ENCODE measurements around the gene TSPAN5. TPM values are rescaled to one million over a fixed set of nuclear protein-coding genes. Genes with fewer than 3 reads are reported as not detected.

The TSPAN5 gene
- total RNA-seq, 6 experiments from 2014 or later: 59.6 to 75.4 (median 67.6) TPM

GRCh38 chr4:98493296-98493695 lies 165.1 kb downstream of the TSPAN5 start:
- peaks cover 50% of the 10 kb centered on the region for H3K36me3 Mint-ChIP-seq (ENCODE audit: low read depth)
- H3K4me3 Mint-ChIP-seq: no peak overlapping the region
- H3K9me3 Mint-ChIP-seq: no peaks in the 10 kb centered on the region
- H3K27ac Mint-ChIP-seq: no peak overlapping the region; the same call in 1 of the 2 replicates
- no peak for DNase-seq
- no peaks in the 10 kb centered on the region; the same call in 1 of the 2 replicates for H3K27me3 Mint-ChIP-seq (ENCODE audit: insufficient read depth)
- TF ChIP-seq CTCF (IDR thresholded peaks at IDR 0.05): no peak
- H3K4me1 Mint-ChIP-seq (ENCODE audit: low read depth): peaks cover 52% of the 10 kb centered on the region

GRCh38 chr4:98491899-98492559 lies 166.4 kb downstream of the TSPAN5 start:
- no peaks in the 10 kb centered on the region for H3K9me3 Mint-ChIP-seq
- TF ChIP-seq CTCF (IDR thresholded peaks at IDR 0.05): no peak
- no peaks in the 10 kb centered on the region; the same call in 1 of the 2 replicates for H3K27me3 Mint-ChIP-seq (ENCODE audit: insufficient read depth)
- H3K27ac Mint-ChIP-seq: peak overlapping the region; percentile 71
- peaks cover 52% of the 10 kb centered on the region for H3K4me1 Mint-ChIP-seq (ENCODE audit: low read depth)
- H3K4me3 Mint-ChIP-seq: no peak overlapping the region; the same call in 1 of the 2 replicates
- no peak for DNase-seq
- peaks cover 46% of the 10 kb centered on the region for H3K36me3 Mint-ChIP-seq (ENCODE audit: low read depth)

GRCh38 chr4:98490251-98490650 lies 168.2 kb downstream of the TSPAN5 start:
- peaks cover 49% of the 10 kb centered on the region for H3K36me3 Mint-ChIP-seq (ENCODE audit: low read depth)
- no peak overlapping the region for H3K27ac Mint-ChIP-seq
- H3K27me3 Mint-ChIP-seq (ENCODE audit: insufficient read depth): no peaks in the 10 kb centered on the region; the same call in 1 of the 2 replicates
- H3K9me3 Mint-ChIP-seq: no peaks in the 10 kb centered on the region
- no peak for TF ChIP-seq CTCF (IDR thresholded peaks at IDR 0.05)
- H3K4me3 Mint-ChIP-seq: no peak overlapping the region
- no peak for DNase-seq
- H3K4me1 Mint-ChIP-seq (ENCODE audit: low read depth): peaks cover 45% of the 10 kb centered on the region

DNA sequence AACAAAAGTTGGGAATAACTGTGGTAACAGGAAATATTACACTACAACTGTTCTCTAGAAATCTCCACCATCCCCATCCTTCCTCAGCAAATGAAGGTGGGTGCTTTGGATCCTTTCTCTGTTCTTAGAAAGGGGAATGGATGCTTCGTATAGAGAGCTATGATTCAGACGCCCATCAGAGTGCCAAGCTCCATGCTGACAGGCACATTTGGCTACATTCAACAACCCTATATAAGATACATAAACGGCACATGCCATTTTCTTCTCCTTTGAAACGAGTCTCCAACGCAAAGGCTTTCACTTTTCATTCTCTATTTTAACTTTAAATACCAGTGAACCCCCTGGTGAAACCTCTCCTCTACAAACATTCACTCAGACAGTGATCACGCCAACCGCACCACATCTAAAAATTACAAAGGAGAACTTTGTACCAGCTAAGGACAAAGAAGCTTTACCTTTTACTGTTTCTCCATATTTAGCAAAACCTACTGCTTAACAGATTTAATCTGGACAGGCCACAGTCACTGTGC lies 172.5 kb downstream of the TSPAN5 start:
- peaks cover 56% of the 10 kb centered on the region for H3K4me1 Mint-ChIP-seq (ENCODE audit: low read depth)
- H3K4me3 Mint-ChIP-seq: no peak overlapping the region
- H3K27me3 Mint-ChIP-seq (ENCODE audit: insufficient read depth): peaks cover under 1% of the 10 kb centered on the region
- no peaks in the 10 kb centered on the region for H3K9me3 Mint-ChIP-seq
- peaks cover 50% of the 10 kb centered on the region for H3K36me3 Mint-ChIP-seq (ENCODE audit: low read depth)
- peak overlapping the region; percentile 47; the same call in 1 of the 2 replicates for H3K27ac Mint-ChIP-seq
- DNase-seq: no peak
- no peak for TF ChIP-seq CTCF (IDR thresholded peaks at IDR 0.05)

DNA sequence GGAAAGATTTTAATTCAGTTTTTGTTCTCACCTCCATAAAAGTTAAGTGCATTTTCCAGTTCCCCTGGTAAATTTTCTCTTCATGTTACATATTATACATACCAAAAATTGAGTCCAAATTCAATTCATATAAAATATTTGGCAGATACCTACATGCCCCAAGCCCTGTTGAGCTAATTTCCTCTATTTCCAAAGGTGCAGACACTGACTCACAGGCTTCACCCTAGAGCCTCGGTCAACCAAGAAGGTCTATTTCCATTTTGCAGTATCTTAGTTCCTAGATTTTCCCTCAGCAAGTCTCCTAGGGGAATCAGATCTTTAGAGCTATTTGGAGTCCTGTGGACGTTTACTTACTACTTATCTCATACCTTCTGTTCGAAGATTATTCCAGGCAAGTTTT lies 174.4 kb downstream of the TSPAN5 start:
- TF ChIP-seq CTCF (IDR thresholded peaks at IDR 0.05): no peak
- Mint-ChIP-seq H3K27me3 (ENCODE audit: insufficient read depth) (peaks cover 3% of the 10 kb centered on the region; the same call in 1 of the 2 replicates), H3K36me3 (ENCODE audit: low read depth) (peaks cover 44% of the 10 kb centered on the region), H3K4me1 (ENCODE audit: low read depth) (peaks cover 68% of the 10 kb centered on the region), H3K27ac (peak overlapping the region; percentile 91), H3K4me3 (peak overlapping the region; percentile 29), H3K9me3 (no peaks in the 10 kb centered on the region)
- DNase-seq: no peak

All from HFFc6 (cell line).